ENCODE data around the gene SYTL1. TPM values are rescaled to one million over a fixed set of nuclear protein-coding genes. Genes with fewer than 3 reads are reported as not detected.

Gene SYTL1
- total RNA-seq, 4 donors from 2014 or later = 5.2 to 9.2 (median 6.9) TPM

GRCh38 chr1:27358038-27358927 lies 16.5 kb downstream of the SYTL1 start:
- Histone ChIP-seq H3K27me3 (no peaks in the 10 kb centered on the region), H3K9me3 (no peaks in the 10 kb centered on the region), H3K27ac (no peak overlapping the region), H3K36me3 (no peaks in the 10 kb centered on the region), H3K4me1 (peaks cover 8 to 26% (median 24%) of the 10 kb centered on the region in 4 donors), H3K4me3 (no peak overlapping the region)
- DNase-seq = no peak
- WGBS, 2 donors (ENCODE audit: low coverage in 1 of 2) = 89 to 96% methylated on average over 3 to 21 of the region's 21 CpGs
- TF ChIP-seq EP300 (IDR thresholded peaks at IDR 0.05; ENCODE audit: low read depth) (no peak), POLR2A (IDR thresholded peaks at IDR 0.05) (no peak), POLR2AphosphoS5 (IDR thresholded peaks at IDR 0.05) (no peak), CTCF (IDR thresholded peaks at IDR 0.05) (no peak)
- intact Hi-C loops (cut with DNase I; ENCODE audit: low total_unique reads) = no loop called here
- in situ Hi-C loops (cut with MboI; ENCODE audit: low pct_ligation_motif_present in 1 of 4, low pct_unique_long_range_greater_than_20kb in 1 of 4, low sequenced_read_pairs in 3 of 4) = no loop called here

- no peak for DNase-seq
- Histone ChIP-seq H3K4me3 (no peak overlapping the region), H3K27me3 (no peaks in the 10 kb centered on the region), H3K36me3 (no peaks in the 10 kb centered on the region), H3K27ac (no peak overlapping the region), H3K4me1 (peaks cover 8 to 26% (median 24%) of the 10 kb centered on the region in 4 donors), H3K9me3 (no peaks in the 10 kb centered on the region)
- 94 to 100% methylated on average over 2 to 5 of the region's 5 CpGs for WGBS, 2 donors (ENCODE audit: low coverage in 1 of 2)
- in situ Hi-C loops (cut with MboI; ENCODE audit: low pct_ligation_motif_present in 1 of 4, low pct_unique_long_range_greater_than_20kb in 1 of 4, low sequenced_read_pairs in 3 of 4) (no loop called here), intact Hi-C loops (cut with DNase I; ENCODE audit: low total_unique reads) (no loop called here)
- TF ChIP-seq POLR2A (IDR thresholded peaks at IDR 0.05) = no peak
- no peak for TF ChIP-seq CTCF (IDR thresholded peaks at IDR 0.05)
- TF ChIP-seq EP300 (IDR thresholded peaks at IDR 0.05; ENCODE audit: low read depth) = no peak
- TF ChIP-seq POLR2AphosphoS5 (IDR thresholded peaks at IDR 0.05) = no peak
Observed at GRCh38 chr1:27358928-27359313, 17.1 kb downstream of the SYTL1 start.

GRCh38 chr1:27359822-27360158 lies 18.0 kb downstream of the SYTL1 start:
- H3K36me3 ChIP-seq = no peaks in the 10 kb centered on the region
- H3K9me3 ChIP-seq = no peaks in the 10 kb centered on the region
- peak overlapping the region in 2 of 4 donors; percentile 32 to 34 for H3K4me3 ChIP-seq
- peaks cover 12 to 32% (median 27%) of the 10 kb centered on the region in 4 donors for H3K4me1 ChIP-seq
- H3K27me3 ChIP-seq = no peaks in the 10 kb centered on the region
- no peak for TF ChIP-seq EP300 (IDR thresholded peaks at IDR 0.05; ENCODE audit: low read depth)
- no peak for TF ChIP-seq POLR2AphosphoS5 (IDR thresholded peaks at IDR 0.05)
- no peak for TF ChIP-seq POLR2A (IDR thresholded peaks at IDR 0.05)
- no peak for TF ChIP-seq CTCF (IDR thresholded peaks at IDR 0.05)
- WGBS, 2 donors (ENCODE audit: low coverage in 1 of 2) = 65 to 80% methylated on average over 1 to 9 of the region's 9 CpGs
- no peak overlapping the region for H3K27ac ChIP-seq
- DNase-seq = no peak
- intact Hi-C loops (cut with DNase I; ENCODE audit: low total_unique reads) = no loop called here
- in situ Hi-C loops (cut with MboI; ENCODE audit: low pct_ligation_motif_present in 1 of 4, low pct_unique_long_range_greater_than_20kb in 1 of 4, low sequenced_read_pairs in 3 of 4) = no loop called here

GRCh38 chr1:27360159-27361043 lies 18.6 kb downstream of the SYTL1 start:
- H3K27me3 ChIP-seq = no peaks in the 10 kb centered on the region
- peaks cover 16 to 38% (median 33%) of the 10 kb centered on the region in 4 donors for H3K4me1 ChIP-seq
- no peak overlapping the region for H3K27ac ChIP-seq
- peak overlapping the region in 3 of 4 donors; percentile 1 to 34 (median 32) for H3K4me3 ChIP-seq
- in situ Hi-C loops (cut with MboI; ENCODE audit: low pct_ligation_motif_present in 1 of 4, low pct_unique_long_range_greater_than_20kb in 1 of 4, low sequenced_read_pairs in 3 of 4) (no loop called here), intact Hi-C loops (cut with DNase I; ENCODE audit: low total_unique reads) (no loop called here)
- DNase-seq = peak; percentile 52
- H3K36me3 ChIP-seq = no peaks in the 10 kb centered on the region
- no peak for TF ChIP-seq POLR2AphosphoS5 (IDR thresholded peaks at IDR 0.05)
- TF ChIP-seq CTCF (IDR thresholded peaks at IDR 0.05) = no peak
- TF ChIP-seq EP300 (IDR thresholded peaks at IDR 0.05; ENCODE audit: low read depth) = no peak
- no peak for TF ChIP-seq POLR2A (IDR thresholded peaks at IDR 0.05)
- 30 to 59% methylated on average over 2 to 53 of the region's 71 CpGs for WGBS, 2 donors (ENCODE audit: low coverage in 1 of 2)
- H3K9me3 ChIP-seq = no peaks in the 10 kb centered on the region

Data from transverse colon (tissue), 4 donors.